SK-N-SH (cell line): ENCODE measurements around the gene IL16. TPM values are rescaled to one million over a fixed set of nuclear protein-coding genes. Genes with fewer than 3 reads are reported as not detected.

ENCODE experiments used
- CTCF ChIA-PET: fragments of 300-600, 350-600 bp; formaldehyde crosslinking; extraction: SDS; loops from one replicate; lab custom pipeline; 2021; lab: Yijun Ruan, JAX
- POLR2A ChIA-PET: fragments of 350-600 bp; sonication (Branson Sonifier 250); formaldehyde crosslinking; extraction: SDS; loops from one replicate; lab custom pipeline; 2020; ENCODE audit warnings: antibody characterized with exemption, inconsistent platforms; lab: Yijun Ruan, JAX
- DNase-seq: peaks from one replicate; pipeline ENCODE4 v3.0.0; 2012
- H2AFZ ChIP-seq: fragments of 200-600 bp; sonication (generic); 2 replicates; pipeline ENCODE4 v1.8.1; 2016; ENCODE audit warnings: antibody characterized with exemption, mild to moderate bottlenecking, low read depth
- H3F3A ChIP-seq: fragments of 200-600 bp; sonication (generic); replicated peaks from 2 replicates; pipeline ENCODE3; 2016; ENCODE audit warnings: antibody characterized with exemption, mild to moderate bottlenecking; ENCODE audit not compliant: insufficient read depth
- H3K27ac ChIP-seq, 2 experiments: fragments of 200-500 bp in 1 of 2; fragments of 200-600 bp in 1 of 2; sonication (Bioruptor generic) in 1 of 2; sonication (generic), shearing (Covaris generic) in 1 of 2; 2 replicates each; pipeline versions ENCODE4 v1.5.1 to v1.6.1; 2014 to 2016; ENCODE audit warnings: low read depth in 2 of 2, inconsistent platforms in 1 of 2, low read length in 1 of 2, mild to moderate bottlenecking in 1 of 2, mixed read lengths in 1 of 2
- H3K27me3 ChIP-seq: fragments of 200-600 bp; sonication (generic), shearing (Covaris generic); 2 replicates; pipeline ENCODE4 v1.6.1; 2016; ENCODE audit warnings: mixed run types; ENCODE audit not compliant: insufficient read depth
- H3K36me3 ChIP-seq, 2 experiments: fragments of 200-500 bp in 1 of 2; fragments of 200-600 bp in 1 of 2; sonication (Bioruptor generic) in 1 of 2; sonication (generic) in 1 of 2; replicated peaks in 1 of 2; 2 replicates each; pipeline versions ENCODE3 to v1.5.1; 2014 to 2016; ENCODE audit warnings: low read length in 1 of 2, mild to moderate bottlenecking in 1 of 2; ENCODE audit not compliant: insufficient read depth in 2 of 2, control insufficient read depth in 1 of 2
- H3K4me1 ChIP-seq, 2 experiments: fragments of 200-500 bp in 1 of 2; fragments of 200-600 bp in 1 of 2; sonication (Bioruptor generic) in 1 of 2; sonication (generic), shearing (Covaris generic) in 1 of 2; 2 replicates each; pipeline versions ENCODE4 v1.5.1 to v1.6.1; 2014 to 2016; ENCODE audit warnings: low read depth in 1 of 2, low read length in 1 of 2, mixed run types in 1 of 2; ENCODE audit not compliant: insufficient read depth in 2 of 2, control insufficient read depth in 1 of 2
- H3K4me2 ChIP-seq: fragments of 200-600 bp; sonication (generic), shearing (Covaris generic); 2 replicates; pipeline ENCODE4 v1.6.1; 2017; ENCODE audit warnings: mixed run types
- H3K4me3 ChIP-seq, 2 experiments: fragments of 200-500 bp in 1 of 2; fragments of 200-600 bp in 1 of 2; sonication (Bioruptor generic) in 1 of 2; sonication (generic), shearing (Covaris generic) in 1 of 2; 2 replicates each; pipeline versions ENCODE4 v1.5.1 to v1.8.1; 2014 to 2016; ENCODE audit warnings: low read depth in 2 of 2, inconsistent platforms in 1 of 2, low read length in 1 of 2, mild to moderate bottlenecking in 1 of 2, mixed read lengths in 1 of 2, moderate library complexity in 1 of 2
- H3K79me2 ChIP-seq: fragments of 200-600 bp; sonication (generic); 2 replicates; pipeline ENCODE4 v1.8.1; 2017; ENCODE audit warnings: mild to moderate bottlenecking; ENCODE audit not compliant: insufficient read depth
- H3K9ac ChIP-seq: fragments of 200-600 bp; sonication (generic); 2 replicates; pipeline ENCODE4 v1.6.1; 2017; ENCODE audit warnings: mixed run types
- H3K9me2 ChIP-seq: fragments of 200-600 bp; sonication (generic); 2 replicates; pipeline ENCODE4 v1.6.1; 2017; ENCODE audit warnings: mixed run types
- H3K9me3 ChIP-seq: fragments of 200-600 bp; sonication (generic); 2 replicates; pipeline ENCODE4 v1.6.1; 2017; ENCODE audit warnings: mixed run types, mild to moderate bottlenecking, moderate library complexity
- H4K20me1 ChIP-seq: fragments of 200-600 bp; sonication (generic); 2 replicates; pipeline ENCODE4 v1.6.1; 2017; ENCODE audit warnings: mild to moderate bottlenecking, mixed run types; ENCODE audit not compliant: insufficient read depth
- ELF1 ChIP-seq: IDR thresholded peaks from 2 replicates; pipeline ENCODE4 v1.4.0; 2012
- EP300 ChIP-seq, 2 experiments: IDR thresholded peaks; 2 replicates each; pipeline versions ENCODE4 v1.4.0 to v1.6.1; 2012; ENCODE audit warnings: borderline replicate concordance in 1 of 2, low read depth in 1 of 2, low read length in 1 of 2
- FOSL2 ChIP-seq: IDR thresholded peaks from 2 replicates; pipeline ENCODE4 v1.4.0; 2012; ENCODE audit warnings: low read depth, mild to moderate bottlenecking, moderate library complexity, borderline replicate concordance
- FOXM1 ChIP-seq: IDR thresholded peaks from 2 replicates; pipeline ENCODE4 v1.4.0; 2012; ENCODE audit warnings: low read depth, mild to moderate bottlenecking
- GABPA ChIP-seq: IDR thresholded peaks from 2 replicates; pipeline ENCODE4 v1.4.0; 2012; ENCODE audit warnings: low read depth, mild to moderate bottlenecking
- IRF3 ChIP-seq: fragments of 150-350 bp; IDR thresholded peaks from 2 replicates; pipeline ENCODE4 v1.6.1; 2016; ENCODE audit warnings: mild to moderate bottlenecking, low read depth, low read length
- JUND ChIP-seq: IDR thresholded peaks from 2 replicates; pipeline ENCODE4 v1.4.0; 2012
- MEF2A ChIP-seq: IDR thresholded peaks from 2 replicates; pipeline ENCODE4 v1.4.0; 2012; ENCODE audit warnings: low read depth, borderline replicate concordance
- MXI1 ChIP-seq: IDR thresholded peaks from 2 replicates; pipeline ENCODE4 v1.6.1; 2012; ENCODE audit warnings: mild to moderate bottlenecking, low read depth, low read length, improper control_type of control experiment
- NFIC ChIP-seq: IDR thresholded peaks from 2 replicates; pipeline ENCODE4 v1.4.0; 2012; ENCODE audit warnings: borderline replicate concordance
- POLR2AphosphoS5 ChIP-seq: IDR thresholded peaks from 2 replicates; pipeline ENCODE4 v1.6.1; 2012; ENCODE audit warnings: low read depth, low read length
- REST ChIP-seq: IDR thresholded peaks from 2 replicates; pipeline ENCODE4 v1.6.1; 2012; ENCODE audit warnings: mild to moderate bottlenecking, low read depth, low read length, moderate library complexity
- SMC3 ChIP-seq: IDR thresholded peaks from 2 replicates; pipeline ENCODE4 v1.6.1; 2012; ENCODE audit warnings: low read depth, low read length, improper control_type of control experiment
- USF1 ChIP-seq: IDR thresholded peaks from 2 replicates; pipeline ENCODE4 v1.4.0; 2012; ENCODE audit warnings: low read depth, borderline replicate concordance
- YY1 ChIP-seq: IDR thresholded peaks from 2 replicates; pipeline ENCODE4 v1.4.0; 2012; ENCODE audit warnings: low read depth, mild to moderate bottlenecking
- WGBS: methylation state at CpG from one replicate; pipeline ENCODE4 v1.1.6; 2017; ENCODE audit warnings: low lambda C conversion rate; 5-methylcytosine and 5-hydroxymethylcytosine counted together
- polyA plus RNA-seq, 3 experiments: library from polyadenylated mRNA; depleted of rRNA; stranded (reverse); fragments of >200 nt; gene quantifications; 2 replicates each; pipeline ENCODE4 v1.2.3, GENCODE V29; 2012

IL16 gene
- polyA plus RNA-seq, 1 of the 3 experiments (the other 2 are of a cell fraction), result not detected

- 84% methylated on average over 3 of the region's 3 CpGs for WGBS
- Histone ChIP-seq H3K27ac (no peak overlapping the region), H3K4me1 (peaks cover 0 to 1% of the 10 kb centered on the region in 2 experiments; a peak in 2 of 4 replicates), H3K4me3 (no peak overlapping the region), H3K27me3 (no peaks in the 10 kb centered on the region), H3K9me3 (no peaks in the 10 kb centered on the region), H3K4me2 (no peak overlapping the region), H3K9ac (no peak overlapping the region), H4K20me1 (0 out of 2 replicates have a peak, but pooled peaks cover 3% of the 10 kb centered on the region), H3K79me2 (no peaks in the 10 kb centered on the region), H3K36me3 (no peaks in the 10 kb centered on the region), H3F3A (peaks cover 3% of the 10 kb centered on the region)
- POLR2A ChIA-PET, result no interaction called here
- no peak for TF ChIP-seq ELF1
- no peak for TF ChIP-seq NFIC
- TF ChIP-seq FOXM1, result no peak
- no peak for TF ChIP-seq YY1
- no peak for TF ChIP-seq EP300 (IDR thresholded peaks at IDR 0.05; ENCODE audit: borderline replicate concordance in 1 of 2, low read depth in 1 of 2, low read length in 1 of 2)
- TF ChIP-seq MXI1, result no peak
- TF ChIP-seq, all 33 proteins: peak for 0
- DNase-seq, result no peak
- Histone ChIP-seq H3K9me2 (no peaks in the 10 kb centered on the region), H2AFZ (no peak overlapping the region)
- CTCF ChIA-PET, result no interaction called here
Measured at GRCh38 chr15:81333363-81333762, 136.7 kb downstream of the IL16 start.

GRCh38 chr15:81334768-81335435, 138.2 kb downstream of the IL16 start:
- Histone ChIP-seq H2AFZ (no peak overlapping the region), H3K9me3 (no peaks in the 10 kb centered on the region), H4K20me1 (0 out of 2 replicates have a peak, but pooled peaks cover 9% of the 10 kb centered on the region), H3K36me3 (no peaks in the 10 kb centered on the region), H3K9ac (no peak overlapping the region), H3K27me3 (no peaks in the 10 kb centered on the region), H3K4me1 (peaks cover 0 to 12% of the 10 kb centered on the region in 2 experiments; a peak in 2 of 4 replicates), H3K4me2 (no peak overlapping the region), H3K4me3 (no peak overlapping the region), H3K9me2 (no peaks in the 10 kb centered on the region), H3F3A (peaks cover 12% of the 10 kb centered on the region), H3K79me2 (no peaks in the 10 kb centered on the region), H3K27ac (no peak overlapping the region)
- TF ChIP-seq FOSL2 (no peak), REST (no peak), JUND (no peak), MEF2A (no peak), GABPA (no peak), SMC3 (no peak), POLR2AphosphoS5 (no peak), USF1 (no peak), FOXM1 (no peak), MXI1 (no peak), IRF3 (no peak), EP300 (IDR thresholded peaks at IDR 0.05; ENCODE audit: borderline replicate concordance in 1 of 2, low read depth in 1 of 2, low read length in 1 of 2) (no peak)
- DNase-seq, result no peak
- WGBS, result 73% methylated on average over 10 of the region's 10 CpGs
- ChIA-PET CTCF (interaction anchor here (1.0 to 1.6 kb wide), 3 partner anchors 60 to 69 kb away, joined by 3 to 6 read pairs (median 3); no protein-coding TSS in a partner anchor), POLR2A (interaction anchor here (1.0 kb wide), 1 partner anchor 11 kb away, joined by 3 read pairs; the partner anchor contains the start of gene STARD5)
